GM18520 (cell line): ENCODE measurements around the gene NECAB2.
"Not testable (repeated sequence)": the region's sequence is repeated elsewhere in the genome, so short reads cannot be mapped to it uniquely, and the experiment has no call there.

Experiments used
- ATAC-seq: cut with Tn5 transposase; IDR thresholded peaks from one replicate; pipeline ENCODE4 v1.9.1; 2021; ENCODE audit not compliant: unreplicated experiment

Gene NECAB2

GRCh38 chr16:83935858-83936255, 32.2 kb upstream of the NECAB2 start:
- ATAC-seq = no peak

GRCh38 chr16:83936581-83937165, 31.4 kb upstream of the NECAB2 start:
- no peak for ATAC-seq

GRCh38 chr16:83937267-83937666, 30.8 kb upstream of the NECAB2 start:
- ATAC-seq = no peak

GRCh38 chr16:83937922-83938885, 29.8 kb upstream of the NECAB2 start:
- ATAC-seq = no peak

- ATAC-seq = no peak
Observed at GRCh38 chr16:83939266-83939855, 28.7 kb upstream of the NECAB2 start.

DNA sequence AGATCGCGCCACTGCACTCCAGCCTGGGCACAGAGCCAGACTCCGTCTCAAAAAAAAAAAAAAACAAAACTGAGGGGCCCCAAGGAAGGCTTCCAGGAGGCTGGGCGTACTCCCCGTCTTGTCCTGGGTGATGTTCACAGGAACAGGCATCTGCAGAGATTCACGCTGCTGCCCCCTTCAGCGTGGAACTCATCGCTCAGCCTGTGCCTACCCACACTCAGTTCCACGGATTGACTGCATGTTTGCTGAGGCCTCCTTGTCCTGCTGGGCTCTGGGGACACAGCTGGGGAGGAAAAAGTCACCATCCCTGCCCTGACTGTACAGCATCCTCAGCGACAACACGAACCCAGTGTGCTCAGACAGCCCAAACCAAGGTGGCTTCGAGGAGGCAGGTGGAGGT, 27.9 kb upstream of the NECAB2 start:
- ATAC-seq = no peak

GRCh38 chr16:83940630-83941378, 27.2 kb upstream of the NECAB2 start:
- ATAC-seq = no peak

DNA sequence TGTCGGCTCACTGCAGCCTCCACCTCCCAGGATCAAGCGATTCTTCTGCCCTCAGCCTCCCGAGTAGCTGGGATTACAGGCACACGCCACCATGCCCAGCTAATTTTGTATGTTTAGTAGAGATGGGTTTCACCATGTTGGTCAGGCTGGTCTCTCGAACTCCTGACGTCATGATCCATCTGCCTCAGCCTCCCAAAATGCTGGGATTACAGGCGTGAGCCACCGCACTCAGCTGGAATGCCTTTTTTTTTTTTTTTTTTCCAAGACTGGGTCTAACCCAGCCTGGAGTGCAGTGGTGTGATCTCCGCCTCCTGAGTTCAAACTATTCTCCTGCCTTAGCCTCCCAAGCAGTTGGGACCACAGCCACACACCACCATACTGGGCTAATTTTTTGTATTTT, 26.5 kb upstream of the NECAB2 start:
- ATAC-seq = not testable (repeated sequence)

GRCh38 chr16:83942074-83942473, 26.0 kb upstream of the NECAB2 start:
- no peak for ATAC-seq

DNA sequence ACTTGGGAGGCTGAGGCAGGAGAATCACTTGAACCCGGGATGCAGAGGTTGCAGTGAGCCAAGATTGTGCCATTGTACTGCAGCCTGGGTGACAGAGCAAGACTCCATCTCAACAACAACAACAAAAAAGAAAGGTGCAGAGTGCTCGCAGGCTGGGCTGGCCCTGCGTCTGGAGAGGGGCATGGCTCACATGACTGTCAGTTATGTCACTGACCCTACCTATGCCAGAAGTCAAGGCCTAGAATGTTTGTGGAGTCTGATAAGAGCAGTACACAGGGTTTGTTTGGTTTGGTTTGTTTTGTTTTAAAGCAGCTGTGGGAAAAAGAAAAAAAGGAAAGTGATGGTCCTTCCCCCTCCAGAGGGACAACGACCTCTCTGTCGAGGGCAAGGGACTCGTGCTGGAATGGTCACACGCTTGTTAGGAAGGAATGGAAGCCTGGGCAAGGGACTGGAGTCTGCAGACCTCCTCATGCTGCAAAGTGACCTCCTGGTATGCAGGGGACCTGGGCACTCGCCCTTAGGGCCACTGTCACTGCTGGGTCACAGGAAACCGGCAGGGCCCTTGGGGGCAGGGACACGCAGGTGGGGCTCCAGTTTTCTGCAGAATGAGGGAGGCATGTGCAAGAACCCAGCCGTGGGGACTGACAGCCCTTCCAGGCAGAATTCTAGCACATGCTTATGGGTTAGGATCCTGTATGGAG, 25.1 kb upstream of the NECAB2 start:
- ATAC-seq = no peak

- ATAC-seq = no peak
Observed at GRCh38 chr16:83943516-83944050, 24.5 kb upstream of the NECAB2 start.

- ATAC-seq = no peak
Observed at GRCh38 chr16:83945587-83945986, 22.5 kb upstream of the NECAB2 start.

- ATAC-seq = no peak
Observed at GRCh38 chr16:83946154-83946780, 21.8 kb upstream of the NECAB2 start.

DNA sequence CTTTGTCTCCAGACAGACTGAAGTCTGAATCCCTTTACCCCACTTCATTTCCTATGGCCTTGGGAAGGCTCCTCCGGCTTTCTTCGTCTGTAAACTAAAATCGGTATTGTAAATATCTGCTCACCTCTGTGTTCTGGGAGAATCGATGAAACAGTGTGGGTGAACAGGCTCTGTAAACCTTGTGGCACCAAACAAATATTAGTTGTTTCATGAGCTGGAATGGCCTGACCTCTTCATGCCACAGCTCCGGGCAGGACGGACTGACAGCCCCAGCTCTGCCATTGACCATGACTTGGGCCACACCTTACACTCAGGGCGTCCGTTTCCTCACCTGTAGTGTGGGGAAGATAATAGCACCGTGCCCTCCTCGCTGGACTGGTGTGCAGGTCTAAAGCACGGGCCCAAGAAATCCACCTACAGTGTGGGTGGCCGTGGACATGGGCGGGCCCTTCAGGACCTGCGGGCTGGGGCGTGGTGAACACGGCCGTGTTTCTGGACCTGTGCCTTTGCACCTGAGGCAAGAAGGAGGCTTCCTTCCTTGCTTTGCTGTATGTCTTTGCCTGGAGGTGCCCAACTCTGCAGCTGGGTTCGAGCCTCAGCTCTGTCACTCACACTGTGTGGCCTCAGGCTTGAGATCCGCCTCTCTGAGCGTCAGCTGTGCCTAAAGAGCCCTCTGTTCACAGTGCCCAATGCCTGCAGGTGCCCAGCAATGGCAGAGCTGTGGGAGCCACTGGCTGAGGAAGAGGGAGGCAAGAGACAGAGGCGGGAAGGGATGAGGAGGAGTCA, 21.1 kb upstream of the NECAB2 start:
- no peak for ATAC-seq

DNA sequence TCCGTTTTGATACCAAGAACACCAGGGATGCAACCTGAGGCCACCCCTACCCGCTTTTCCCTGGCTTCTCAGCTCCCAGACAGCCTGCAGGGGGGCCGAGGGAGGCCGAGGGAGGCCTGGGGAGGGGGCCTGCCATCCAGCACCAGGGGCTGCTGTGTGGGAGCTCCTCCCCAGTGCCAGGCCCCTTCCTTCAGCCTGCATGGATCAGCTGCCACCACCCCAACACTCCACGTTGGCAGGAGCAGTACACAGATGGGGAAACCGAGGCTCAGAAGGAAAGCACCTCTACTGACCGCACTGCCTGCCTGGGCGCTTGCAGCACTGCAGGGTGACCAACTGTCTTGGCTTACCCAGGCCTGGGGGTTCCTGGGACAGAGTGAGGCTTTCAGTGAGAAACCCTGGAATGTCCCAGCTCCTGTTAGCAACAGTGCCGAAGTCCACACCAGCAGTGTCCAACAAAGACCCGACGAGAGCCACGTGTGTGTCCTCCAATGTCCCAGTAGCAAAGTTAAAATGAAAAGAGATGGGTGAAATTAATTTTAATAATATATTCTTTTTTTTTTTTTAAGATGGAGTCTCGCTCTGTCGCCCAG, 20.3 kb upstream of the NECAB2 start:
- no peak for ATAC-seq

DNA sequence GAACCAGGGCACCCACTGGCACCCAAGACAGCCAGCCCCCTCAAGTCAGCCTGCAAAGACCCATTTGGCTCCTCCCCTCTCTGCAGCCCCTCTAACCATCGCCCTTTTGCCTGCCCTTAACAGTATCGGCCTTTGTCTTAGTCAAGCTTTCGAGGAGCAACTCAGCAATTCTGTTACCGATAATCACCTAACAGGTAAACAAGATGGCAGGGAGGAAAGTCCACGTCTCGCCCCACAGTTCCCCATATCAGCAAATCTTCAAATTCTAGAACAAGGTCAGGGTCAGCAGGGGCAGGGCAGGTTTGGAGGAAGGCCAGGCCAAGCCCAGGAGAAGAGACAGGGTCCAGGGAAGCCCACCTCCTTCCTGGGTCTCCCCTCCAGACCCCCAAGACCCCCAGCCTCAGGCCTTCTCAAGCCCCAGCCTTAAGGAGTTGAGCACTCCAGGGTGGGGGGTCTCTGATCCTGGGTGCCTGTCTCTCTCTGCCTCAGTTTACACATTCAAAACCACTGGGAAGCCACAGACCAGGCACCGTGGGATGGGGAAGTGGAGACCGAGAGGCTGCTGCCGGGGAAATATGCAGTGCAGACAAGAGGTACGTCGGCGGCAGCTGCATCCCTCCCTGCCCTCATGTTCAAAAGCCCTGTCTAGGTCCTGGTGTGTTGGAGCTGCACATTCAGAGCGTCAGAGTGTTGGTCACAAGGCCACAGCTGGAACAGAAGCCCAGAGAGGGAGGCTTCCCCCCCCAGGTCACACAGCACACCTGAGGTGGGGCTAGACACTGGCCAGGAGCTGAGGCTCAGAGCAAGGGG, 18.9 kb upstream of the NECAB2 start:
- ATAC-seq = no peak

GRCh38 chr16:83949724-83950001, 18.4 kb upstream of the NECAB2 start:
- no peak for ATAC-seq

- ATAC-seq = not testable (repeated sequence)
Observed at GRCh38 chr16:83950862-83951399, 17.1 kb upstream of the NECAB2 start.
